NCI-H2107 (cell line): ENCODE data around the gene SCGB1A1.

Source experiments
- DNase-seq: peaks from one replicate; lab custom pipeline; 2025; lab: John Stamatoyannopoulos, UW

Gene SCGB1A1

GRCh38 chr11:62398011-62398994 is 20.5 kb upstream of the SCGB1A1 start:
- no peak for DNase-seq

DNA sequence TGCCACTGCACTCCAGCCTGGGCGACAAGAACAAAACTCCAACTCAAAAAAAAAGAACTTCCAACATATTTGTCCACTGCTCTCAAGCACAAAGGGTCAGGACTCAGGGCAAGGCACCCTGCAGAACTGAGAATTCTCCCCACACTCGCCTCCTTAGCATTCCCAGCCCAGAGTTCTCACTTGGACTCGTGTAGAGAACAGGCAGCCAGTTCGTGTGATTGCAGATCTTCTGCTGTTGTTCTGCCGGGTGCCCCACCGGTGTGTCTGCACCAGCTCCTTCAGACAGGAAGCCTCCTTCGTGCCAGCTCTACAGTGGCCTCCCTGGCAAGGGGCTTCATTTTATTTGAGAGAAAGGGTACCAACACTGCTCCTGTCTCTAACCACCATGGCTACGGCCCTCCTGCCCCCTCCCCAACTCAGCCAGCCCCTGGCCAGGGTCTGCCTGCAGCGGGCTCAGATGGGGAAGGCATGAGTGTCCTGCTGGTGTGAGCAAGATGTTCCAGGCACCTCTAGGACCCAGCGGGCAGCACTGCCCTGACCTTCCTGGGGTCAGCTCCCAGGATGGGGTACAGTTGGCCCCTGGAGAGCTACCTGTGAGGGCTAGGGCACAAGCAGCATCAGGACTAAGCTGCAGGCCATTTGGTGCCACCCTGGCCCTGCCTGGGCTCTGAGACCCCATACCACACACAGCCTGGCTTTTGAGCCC is 19.5 kb upstream of the SCGB1A1 start:
- DNase-seq = no peak

DNA sequence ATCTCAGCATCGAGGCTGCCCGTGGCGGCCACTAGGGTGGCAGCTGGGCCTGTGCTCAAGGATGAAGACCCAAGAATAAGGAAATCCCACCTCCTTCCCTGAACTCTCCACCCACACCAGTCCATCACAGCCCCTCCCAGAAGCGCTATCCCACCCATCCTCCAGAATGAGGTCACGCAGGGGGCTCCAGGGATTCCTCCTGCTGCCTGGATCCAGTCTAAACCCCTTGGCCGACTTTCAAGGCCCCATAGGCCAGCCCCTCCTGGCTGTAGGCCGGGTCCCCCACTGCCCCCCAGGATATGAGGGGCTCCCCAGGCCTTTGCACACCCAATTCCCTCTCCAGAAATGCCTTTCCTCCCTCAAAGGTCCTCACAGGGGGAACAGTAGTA is 19.0 kb upstream of the SCGB1A1 start:
- no peak for DNase-seq

DNA sequence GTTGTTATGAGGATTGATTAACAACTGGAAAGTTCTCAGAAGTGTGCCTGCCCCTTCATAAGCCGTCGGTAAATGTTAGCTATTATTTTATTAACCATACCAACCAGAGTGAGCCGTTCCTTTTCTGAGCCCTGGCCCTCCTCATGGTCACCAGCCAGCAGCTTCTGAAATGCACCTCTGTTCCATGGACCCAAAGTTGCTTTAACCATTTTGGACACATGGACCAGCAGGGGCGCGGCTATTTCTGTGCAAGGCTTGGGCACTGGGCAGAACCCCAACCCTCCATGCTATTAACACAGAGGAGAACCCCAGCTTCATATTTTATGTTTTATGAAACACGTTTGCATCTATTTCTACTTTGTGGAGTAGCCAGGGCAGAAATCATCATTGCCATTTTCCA is 18.6 kb upstream of the SCGB1A1 start:
- no peak for DNase-seq

DNA sequence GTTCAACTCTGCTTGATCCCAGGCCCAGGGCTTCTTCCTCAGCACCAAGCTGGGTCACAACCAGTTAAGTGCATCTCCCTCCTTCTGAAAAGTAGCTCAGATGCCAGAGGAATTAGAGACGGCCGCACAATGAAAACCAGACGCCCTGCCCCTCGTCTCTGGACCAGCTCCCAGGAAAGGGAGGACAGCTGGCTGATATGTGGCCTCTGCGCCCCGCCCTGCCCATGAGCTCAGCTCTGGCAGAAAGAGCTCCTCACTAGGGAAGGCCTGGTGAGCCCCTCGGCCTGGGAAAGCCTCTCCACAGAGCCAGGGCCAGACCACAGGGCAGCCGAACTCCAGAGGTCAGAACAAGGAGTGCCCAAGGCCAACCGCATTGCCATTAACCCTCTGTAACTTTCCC is 18.1 kb upstream of the SCGB1A1 start:
- DNase-seq = no peak

DNA sequence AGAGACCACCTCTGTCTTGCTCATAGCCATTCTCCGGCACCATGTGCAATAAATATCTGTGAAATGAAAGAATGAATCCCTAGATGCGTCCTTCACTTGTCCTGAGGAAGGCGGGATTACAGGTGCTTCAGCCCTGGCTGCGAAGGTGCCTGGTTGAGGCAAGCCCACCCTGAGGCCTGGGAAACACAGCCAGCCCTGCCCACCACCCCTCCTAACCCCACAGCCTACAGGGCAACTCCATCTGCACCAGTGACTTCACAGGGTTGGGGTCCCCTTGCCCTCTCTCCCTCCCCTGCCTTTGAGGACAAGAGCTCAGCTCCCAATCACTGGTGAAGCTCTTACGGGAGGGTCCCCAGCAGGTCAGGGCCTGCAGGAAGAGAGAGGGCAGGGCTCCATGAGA is 17.5 kb upstream of the SCGB1A1 start:
- DNase-seq = no peak

GRCh38 chr11:62401811-62402210 is 17.0 kb upstream of the SCGB1A1 start:
- DNase-seq = no peak

GRCh38 chr11:62402226-62402959 is 16.4 kb upstream of the SCGB1A1 start:
- DNase-seq = no peak

DNA sequence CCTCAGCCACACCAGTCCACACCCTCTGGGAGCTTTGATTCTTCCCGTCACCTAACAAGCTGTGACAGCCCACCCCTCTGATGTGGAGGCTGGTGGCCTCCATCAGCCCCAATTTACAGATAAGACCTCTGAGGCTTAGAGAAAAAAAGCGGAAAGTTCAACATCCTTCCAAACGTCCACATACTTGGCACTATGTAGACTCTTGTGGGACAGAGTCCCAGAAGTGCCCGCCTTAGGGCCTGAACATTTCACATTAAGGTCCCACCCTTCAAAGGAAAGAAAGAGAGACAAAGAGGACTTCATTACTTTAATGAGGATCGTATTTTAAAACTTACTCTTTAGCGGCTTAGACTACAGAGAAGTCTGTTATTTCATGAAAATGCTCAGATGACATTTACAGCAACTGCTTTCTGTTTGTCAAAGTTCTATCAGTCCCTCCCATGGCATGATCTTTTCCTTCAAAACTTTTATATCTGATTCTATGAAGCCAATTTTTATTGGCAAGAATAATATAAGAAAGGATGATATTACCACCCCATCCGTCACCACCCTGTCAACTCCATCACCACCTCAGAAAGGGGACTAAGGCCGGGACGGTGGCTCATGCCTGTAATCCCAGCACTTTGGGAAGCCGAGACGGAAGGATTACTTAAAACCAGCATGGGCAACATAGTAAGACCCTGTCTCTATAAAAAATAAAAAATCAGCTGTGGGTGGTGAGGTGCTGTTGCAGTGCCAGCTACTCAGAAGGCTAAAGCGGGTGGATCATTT is 15.7 kb upstream of the SCGB1A1 start:
- DNase-seq = no peak

DNA sequence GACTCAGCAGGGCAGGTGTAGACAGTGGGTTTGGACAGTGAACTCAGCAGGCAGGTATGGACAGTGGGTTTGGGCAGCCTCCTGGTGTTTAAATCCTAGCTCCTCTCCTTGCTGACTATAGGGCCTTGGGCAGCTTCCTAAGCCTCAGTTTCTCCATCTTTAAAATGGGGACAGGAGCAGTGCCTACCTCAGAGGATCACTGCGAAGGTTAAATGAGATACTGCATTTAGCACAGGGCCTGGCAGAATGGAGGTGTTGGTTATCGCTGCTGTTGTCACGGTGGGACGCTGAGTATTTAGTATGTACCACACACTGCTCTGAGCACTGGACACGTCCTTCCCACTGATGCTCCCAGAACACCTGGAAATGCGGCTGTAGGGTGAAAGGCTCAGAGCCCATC is 14.4 kb upstream of the SCGB1A1 start:
- DNase-seq = no peak

DNA sequence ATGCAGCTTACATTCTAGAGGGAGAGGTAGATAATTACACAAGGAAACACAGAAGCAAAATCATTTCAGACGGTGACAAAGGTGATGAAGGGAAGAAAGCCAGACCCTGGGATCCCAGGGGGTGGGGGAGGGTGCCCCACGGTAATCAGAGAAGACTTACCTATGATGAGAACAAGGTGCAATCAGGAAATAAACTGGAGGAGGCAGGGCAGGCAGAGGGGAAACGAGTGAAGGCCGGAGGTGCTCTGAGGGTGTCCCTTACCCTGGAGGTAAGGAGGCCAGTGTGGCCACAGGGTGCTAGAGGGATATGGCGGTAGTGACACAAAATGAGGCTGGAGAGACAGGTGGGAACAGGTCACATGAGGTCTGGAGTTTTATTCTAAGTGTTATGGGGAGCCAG is 13.9 kb upstream of the SCGB1A1 start:
- no peak for DNase-seq

- DNase-seq = no peak
These were observed 12.8 kb upstream of the SCGB1A1 start for GRCh38 chr11:62406034-62406433.

- no peak for DNase-seq
These were observed 9.0 kb upstream of the SCGB1A1 start for GRCh38 chr11:62409831-62410230.

DNA sequence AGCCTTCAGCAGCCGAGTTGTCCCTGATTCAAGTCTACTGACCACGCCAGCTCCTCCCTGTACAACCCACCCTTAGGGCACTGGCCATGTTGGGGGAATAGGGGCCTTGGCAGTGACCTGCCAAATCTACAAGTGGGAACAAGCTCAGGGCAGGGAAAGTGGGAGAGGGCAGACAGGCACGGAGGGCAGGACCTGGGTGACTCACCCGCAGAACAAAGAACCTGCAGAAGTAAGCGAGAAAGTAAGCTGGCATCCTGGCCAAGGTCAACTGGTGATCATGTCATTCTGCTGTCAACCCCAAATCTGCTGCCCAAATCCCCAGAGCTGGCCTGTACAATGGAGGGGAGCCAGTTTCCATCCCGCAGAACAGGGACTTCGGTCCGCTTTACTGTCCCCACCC is 7.9 kb upstream of the SCGB1A1 start:
- DNase-seq = no peak

DNA sequence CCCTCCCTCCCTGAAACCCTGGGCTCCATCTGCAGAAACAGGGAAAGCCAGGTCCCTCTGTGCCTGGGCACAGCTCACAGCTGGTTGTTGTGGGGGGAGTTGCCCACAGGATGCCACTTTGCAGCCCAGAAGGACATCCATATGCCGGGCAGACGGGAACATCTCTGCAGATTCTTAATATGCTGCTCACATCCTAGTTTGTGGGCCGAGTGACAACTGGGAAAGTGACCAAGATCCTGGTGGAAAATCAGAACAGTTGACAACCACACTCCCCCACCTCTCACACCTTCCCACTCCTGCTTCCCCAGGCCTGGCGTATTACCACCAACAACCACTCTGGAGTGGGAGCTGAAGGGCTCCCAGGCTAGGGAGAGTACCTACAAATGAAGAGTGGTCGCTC is 7.3 kb upstream of the SCGB1A1 start:
- DNase-seq = no peak

DNA sequence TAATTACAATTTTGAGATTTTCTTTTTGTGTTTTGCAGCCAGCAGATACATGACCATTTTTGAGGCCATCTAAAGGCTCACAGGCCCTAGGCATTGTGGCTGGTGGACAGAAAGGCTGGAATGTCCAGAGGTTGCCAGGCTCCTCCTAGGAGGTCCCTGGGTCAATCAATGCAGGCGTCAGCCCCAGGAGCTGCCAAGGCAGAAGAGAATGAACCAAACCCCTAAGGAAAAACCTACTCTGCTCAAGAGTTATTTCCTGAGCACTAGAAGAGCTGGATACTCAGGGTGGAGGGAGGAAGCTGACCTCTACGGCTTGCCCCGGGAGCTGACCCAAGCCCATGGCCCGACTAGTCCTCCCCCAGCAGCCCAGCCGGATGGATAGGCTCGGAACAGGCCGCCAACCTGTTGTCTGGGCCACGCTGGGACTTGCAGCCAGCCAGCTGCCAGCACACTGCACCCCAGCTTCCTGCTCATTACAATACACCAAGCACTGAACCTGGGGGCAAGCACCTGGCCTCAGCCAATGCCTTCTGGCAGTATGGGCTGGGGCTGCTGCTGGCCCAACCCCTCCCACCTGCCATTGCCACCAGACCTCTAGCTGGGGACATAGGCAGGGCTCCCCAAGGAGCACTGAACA is 5.7 kb upstream of the SCGB1A1 start:
- DNase-seq = no peak

DNA sequence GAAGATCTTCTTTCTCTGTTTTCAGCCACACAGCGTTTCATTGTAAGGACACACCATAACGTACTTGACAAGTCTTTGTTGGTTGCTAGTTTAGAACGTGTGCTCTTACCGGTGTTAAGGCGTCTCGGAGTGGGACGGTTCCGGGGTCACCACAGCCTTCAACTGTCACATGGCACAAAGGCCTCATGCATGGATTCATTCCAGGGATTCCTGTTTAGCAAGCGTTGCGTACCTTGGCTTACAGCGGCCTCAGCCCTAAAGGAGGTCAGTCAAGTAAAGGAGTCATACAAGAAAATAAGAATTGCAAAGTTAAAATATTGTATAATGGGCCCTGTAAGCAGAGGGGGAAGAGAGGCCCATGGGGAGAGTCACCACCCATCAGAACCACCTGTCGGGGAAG is 2.2 kb upstream of the SCGB1A1 start:
- DNase-seq = no peak

DNA sequence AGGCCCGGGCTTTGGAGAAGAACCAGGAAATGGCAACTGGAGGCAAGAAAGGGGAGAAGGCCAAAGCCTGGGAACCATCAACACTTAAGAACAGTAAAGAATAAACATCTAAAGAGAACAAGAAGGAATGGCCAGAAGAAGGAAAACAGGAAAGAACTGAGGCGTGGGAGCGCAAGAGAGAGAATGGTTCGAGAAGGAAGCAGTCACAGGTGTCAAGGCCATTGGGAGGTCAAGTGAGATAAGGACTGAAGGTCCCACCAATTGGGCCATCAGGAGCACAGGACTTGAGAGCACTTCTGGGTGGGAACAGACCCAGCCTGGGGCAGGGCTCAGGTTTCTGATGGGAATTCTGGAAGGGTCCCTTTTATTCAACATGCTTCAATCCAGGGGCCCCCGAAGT is 697 bp upstream of the SCGB1A1 start:
- DNase-seq = no peak

DNA sequence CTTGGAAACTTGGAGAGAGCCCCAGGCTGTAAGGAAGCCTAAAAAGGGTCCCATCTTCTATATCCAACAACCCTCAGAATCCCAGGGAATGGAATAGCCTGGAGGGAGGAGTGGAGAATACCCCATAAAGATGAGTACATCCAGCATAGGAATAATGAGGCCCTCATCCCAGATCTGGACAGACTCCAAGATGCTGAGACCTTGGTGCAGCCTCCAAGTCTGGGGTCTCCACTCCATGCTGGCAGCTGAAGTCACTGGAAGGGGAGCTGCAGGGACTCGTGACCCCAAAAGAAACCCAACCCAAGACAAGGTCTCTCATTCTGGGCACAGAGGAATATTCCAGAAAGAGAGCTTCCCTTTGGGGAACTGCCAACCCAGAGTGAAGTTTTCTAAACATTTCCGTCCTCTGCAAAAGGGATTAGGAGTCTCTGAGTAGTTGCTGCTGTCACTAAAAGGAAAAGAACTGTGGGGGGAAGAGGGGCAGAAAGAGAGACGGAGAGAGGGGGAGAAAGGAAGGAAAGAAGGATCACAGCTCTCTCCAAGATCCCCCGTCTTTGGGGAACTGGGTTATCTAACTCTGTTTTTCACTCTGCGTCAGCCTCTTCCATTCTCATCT is 589 bp downstream of the SCGB1A1 start:
- DNase-seq = no peak

- no peak for DNase-seq
These were observed 1.1 kb downstream of the SCGB1A1 start for GRCh38 chr11:62419943-62420342.

DNA sequence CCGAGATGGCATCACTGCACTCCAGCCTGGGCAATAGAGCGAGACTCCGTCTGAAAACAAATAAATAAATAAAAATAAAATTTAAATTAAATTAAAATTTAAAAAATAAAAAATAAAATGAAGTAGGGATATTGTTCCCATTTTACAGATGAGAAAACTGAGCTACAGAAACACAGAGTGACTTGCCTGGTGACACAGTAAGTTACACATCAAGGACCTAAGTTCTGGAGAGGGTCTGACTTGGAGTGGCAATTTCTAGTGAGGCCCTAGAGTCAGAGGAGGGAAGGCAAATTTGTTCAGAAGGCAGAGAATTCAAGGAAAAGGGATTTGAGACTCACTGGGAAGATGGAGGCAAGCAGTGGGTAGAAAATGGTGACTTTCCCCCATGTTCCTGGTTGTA is 2.0 kb downstream of the SCGB1A1 start:
- DNase-seq = no peak
